IMR-90 (cell line): ENCODE measurements around the gene ASB1. TPM values are rescaled to one million over a fixed set of nuclear protein-coding genes. Genes with fewer than 3 reads are reported as not detected.

ENCODE experiments used
- ATAC-seq: fragments of 200-7000 bp; cut with Tn5 transposase; 2 replicates; pipeline ENCODE4 v1.9.1; 2020; ENCODE audit warnings: low read depth, mild to moderate bottlenecking, moderate library complexity
- BruUV-seq: library from RNA; stranded (reverse); fragments of 400-500 nt; replicated peaks from 2 replicates; lab custom pipeline; 2021; lab: Mats Ljungman, UMichigan
- CTCF ChIA-PET: fragments of 300-600 bp; formaldehyde crosslinking; extraction: SDS; loops from one replicate; lab custom pipeline; 2021; ENCODE audit warnings: antibody characterized with exemption; lab: Yijun Ruan, JAX
- POLR2A ChIA-PET: fragments of 300-600 bp; sonication (Branson Sonifier 250); formaldehyde crosslinking; loops from one replicate; lab custom pipeline; 2022; ENCODE audit warnings: antibody characterized with exemption; ENCODE audit not compliant: unreplicated experiment; lab: Charles Lee
- DNase-seq: peaks from one replicate; pipeline ENCODE4 v3.0.0; 2013
- H2AFZ ChIP-seq: replicated peaks from 2 replicates; pipeline ENCODE3; 2013; ENCODE audit warnings: low read length, mild to moderate bottlenecking; ENCODE audit not compliant: poor library complexity
- H2AK5ac ChIP-seq: 2 replicates; pipeline ENCODE4 v1.6.1; 2013; ENCODE audit warnings: low read depth, low read length, inconsistent platforms
- H2AK9ac ChIP-seq: replicated peaks from 2 replicates; pipeline ENCODE3; 2013; ENCODE audit warnings: mild to moderate bottlenecking, low read depth, low read length, moderate library complexity; ENCODE audit not compliant: poor library complexity
- H2BK120ac ChIP-seq: 2 replicates; pipeline ENCODE4 v1.6.1; 2013; ENCODE audit warnings: low read depth, low read length, inconsistent platforms
- H2BK15ac ChIP-seq: 3 replicates; pipeline ENCODE4 v1.6.1; 2013; ENCODE audit warnings: low read depth, low read length, inconsistent platforms
- H2BK20ac ChIP-seq: 2 replicates; pipeline ENCODE4 v1.6.1; 2013; ENCODE audit warnings: low read depth, mild to moderate bottlenecking, inconsistent platforms, low read length, moderate library complexity
- H2BK5ac ChIP-seq: 2 replicates; pipeline ENCODE4 v1.6.1; 2013; ENCODE audit warnings: mild to moderate bottlenecking, low read depth, low read length, inconsistent platforms; ENCODE audit not compliant: poor library complexity, severe bottlenecking
- H3K14ac ChIP-seq: replicated peaks from 2 replicates; pipeline ENCODE4 v1.6.1; 2013; ENCODE audit warnings: low read depth, low read length, inconsistent platforms
- H3K18ac ChIP-seq: 2 replicates; pipeline ENCODE4 v1.6.1; 2013; ENCODE audit warnings: low read depth, low read length, control low read depth
- H3K23ac ChIP-seq: 2 replicates; pipeline ENCODE4 v1.6.1; 2013; ENCODE audit warnings: low read depth, low read length, inconsistent platforms
- H3K27ac ChIP-seq: 2 replicates; pipeline ENCODE4 v1.5.1; 2013; ENCODE audit warnings: mild to moderate bottlenecking, control low read depth, low read length; ENCODE audit not compliant: insufficient read depth
- H3K27me3 ChIP-seq: 2 replicates; pipeline ENCODE4 v1.6.1; 2013; ENCODE audit warnings: low read length; ENCODE audit not compliant: control insufficient read depth, insufficient read depth
- H3K36me3 ChIP-seq: 2 replicates; pipeline ENCODE4 v1.6.1; 2013; ENCODE audit warnings: low read length, mixed read lengths; ENCODE audit not compliant: control insufficient read depth, insufficient read depth
- H3K4ac ChIP-seq: 2 replicates; pipeline ENCODE4 v1.6.1; 2013; ENCODE audit warnings: low read depth, low read length, inconsistent platforms
- H3K4me1 ChIP-seq: 2 replicates; pipeline ENCODE4 v1.6.1; 2013; ENCODE audit warnings: low read length, mixed read lengths; ENCODE audit not compliant: control insufficient read depth, insufficient read depth
- H3K4me2 ChIP-seq: 2 replicates; pipeline ENCODE4 v1.6.1; 2013; ENCODE audit warnings: low read depth, mild to moderate bottlenecking, control low read depth, low read length, moderate library complexity
- H3K4me3 ChIP-seq: 2 replicates; pipeline ENCODE4 v1.5.1; 2013; ENCODE audit warnings: low read depth, mild to moderate bottlenecking, control low read depth, low read length, moderate library complexity; ENCODE audit not compliant: insufficient read depth
- H3K56ac ChIP-seq: 2 replicates; pipeline ENCODE4 v1.6.1; 2013; ENCODE audit warnings: low read length, inconsistent platforms; ENCODE audit not compliant: insufficient read depth; ENCODE audit errors: extremely low read depth
- H3K79me1 ChIP-seq, 2 experiments: 2 replicates each; pipeline ENCODE4 v1.6.1; 2013; ENCODE audit warnings: low read length in 2 of 2, inconsistent platforms in 1 of 2, low read depth in 1 of 2
- H3K9ac ChIP-seq: 2 replicates; pipeline ENCODE4 v1.6.1; 2013; ENCODE audit warnings: low read depth, low read length, control low read depth
- H3K9me1 ChIP-seq: 2 replicates; pipeline ENCODE4 v1.6.1; 2013; ENCODE audit warnings: low read length, inconsistent platforms; ENCODE audit not compliant: insufficient read depth
- H3K9me3 ChIP-seq: 2 replicates; pipeline ENCODE4 v1.6.1; 2013; ENCODE audit warnings: low read length; ENCODE audit not compliant: control insufficient read depth, insufficient read depth
- H4K20me1 ChIP-seq: 2 replicates; pipeline ENCODE4 v1.6.1; 2013; ENCODE audit warnings: low read length, inconsistent platforms; ENCODE audit not compliant: insufficient read depth
- H4K5ac ChIP-seq: 2 replicates; pipeline ENCODE4 v1.6.1; 2013; ENCODE audit warnings: mild to moderate bottlenecking, low read depth, low read length, control low read depth
- H4K8ac ChIP-seq, 2 experiments: 2 replicates each; pipeline ENCODE4 v1.6.1; 2013; ENCODE audit warnings: low read depth in 2 of 2, low read length in 2 of 2, control low read depth in 1 of 2, inconsistent platforms in 1 of 2
- H4K91ac ChIP-seq: 2 replicates; pipeline ENCODE4 v1.6.1; 2013; ENCODE audit warnings: low read depth, low read length, inconsistent platforms; ENCODE audit not compliant: insufficient read depth
- CEBPB ChIP-seq: IDR thresholded peaks from 2 replicates; pipeline ENCODE4 v1.6.1; 2012; ENCODE audit warnings: low read depth, low read length, improper control_type of control experiment
- CHD1 ChIP-seq: IDR thresholded peaks from 2 replicates; pipeline ENCODE4 v1.6.1; 2012; ENCODE audit warnings: low read depth, low read length, improper control_type of control experiment
- ELK1 ChIP-seq: fragments of 150-350 bp; IDR thresholded peaks from 2 replicates; pipeline ENCODE4 v1.6.1; 2016; ENCODE audit warnings: low read depth, mild to moderate bottlenecking, low read length, moderate library complexity, borderline replicate concordance
- FOS ChIP-seq: fragments of 150-350 bp; IDR thresholded peaks from 2 replicates; pipeline ENCODE4 v1.6.1; 2016; ENCODE audit warnings: low read depth, low read length
- NFE2L2 ChIP-seq: fragments of 150-350 bp; IDR thresholded peaks from 2 replicates; pipeline ENCODE4 v1.6.1; 2016; ENCODE audit warnings: low read depth, mild to moderate bottlenecking, low read length
- USF2 ChIP-seq: fragments of 150-350 bp; IDR thresholded peaks from 2 replicates; pipeline ENCODE4 v1.6.1; 2017; ENCODE audit warnings: mild to moderate bottlenecking, antibody characterized with exemption, low read length, low read depth
- WGBS, 2 experiments: methylation state at CpG; one replicate each; pipeline versions ENCODE4 v1.1.5 to v1.1.7; 2013; ENCODE audit warnings: missing lambda C conversion rate in 2 of 2; ENCODE audit not compliant: insufficient read length in 1 of 2; ENCODE audit errors: extremely low coverage in 2 of 2; 5-methylcytosine and 5-hydroxymethylcytosine counted together
- dilution Hi-C: fragments of 300-500 bp; cut with HindIII; formaldehyde crosslinking; loops from one replicate; pipeline ENCODE4 v1.14.3; 2018; ENCODE audit warnings: low sequenced_read_pairs; ENCODE audit not compliant: unreplicated experiment
- in situ Hi-C: fragments of 300-500 bp; cut with MboI; formaldehyde crosslinking; loops from 3 replicates; pipeline ENCODE4 v1.14.3; 2019; ENCODE audit warnings: low sequenced_read_pairs, inconsistent platforms, mixed read lengths
- intact Hi-C: fragments of 100-400 bp; cut with micrococcal nuclease; formaldehyde crosslinking; loops from 2 replicates; pipeline ENCODE4 v1.10.0; 2022
- polyA plus RNA-seq, 3 experiments: library from polyadenylated mRNA; depleted of rRNA; stranded (reverse); fragments of >200 nt; gene quantifications; 2 replicates each; pipeline ENCODE4 v1.2.3, GENCODE V29; 2012; ENCODE audit warnings: low replicate concordance in 1 of 3
- total RNA-seq: library from RNA; depleted of rRNA; stranded (reverse); fragments of >200 nt; gene quantifications from 2 replicates; pipeline ENCODE4 v1.2.3, GENCODE V29; 2012

Gene ASB1
- total and polyA plus RNA-seq, 2 of the 4 experiments (the other 2 are of a cell fraction): 23.5 to 37.3 TPM

- no peak for TF ChIP-seq ELK1
Measured at GRCh38 chr2:238438856-238439849, 12.4 kb downstream of the ASB1 start (continued).

- Histone ChIP-seq H3K56ac (0 out of 2 replicates have a peak overlapping the region, but pooled peaks have one; percentile 29), H2BK5ac (peak overlapping the region; percentile 99), H3K4ac (peak overlapping the region; percentile 74; the same call in 1 of the 2 replicates), H3K23ac (peak overlapping the region; percentile 85), H4K8ac (peak overlapping the region; percentile 11 to 80; a peak in 3 of 4 replicates), H2BK120ac (peak overlapping the region; percentile 84), H2BK20ac (peak overlapping the region; percentile 81), H3K9ac (no peak overlapping the region), H2AFZ (no peak overlapping the region), H3K4me3 (no peak overlapping the region), H2AK5ac (peak overlapping the region; percentile 40; the same call in 1 of the 2 replicates), H3K4me2 (peak overlapping the region; percentile 6; the same call in 1 of the 2 replicates), H3K79me1 (peaks cover 17 to 54% of the 10 kb centered on the region in 2 experiments; a peak in 3 of 4 replicates), H3K27me3 (no peaks in the 10 kb centered on the region), H3K27ac (no peak overlapping the region; the same call in 1 of the 2 replicates), H4K91ac (peak overlapping the region; percentile 82), H4K20me1 (peaks cover 21% of the 10 kb centered on the region), H3K18ac (peak overlapping the region; percentile 35; the same call in 1 of the 2 replicates), H3K9me3 (no peaks in the 10 kb centered on the region), H2BK15ac (peak overlapping the region; percentile 26; the same call in 2 of the 3 replicates), H3K36me3 (peaks cover 26% of the 10 kb centered on the region), H4K5ac (no peak overlapping the region), H3K4me1 (peaks cover 23% of the 10 kb centered on the region), H2AK9ac (no peak overlapping the region), H3K14ac (peak overlapping the region; percentile 54), H3K9me1 (peaks cover 30% of the 10 kb centered on the region)
- no peak for DNase-seq
- no peak for ATAC-seq
- dilution Hi-C loops: no loop called here
- ChIA-PET CTCF (interaction anchor here (0.5 to 1.8 kb wide), 2 partner anchors 82 to 179 kb away, joined by 3 to 5 read pairs; no protein-coding TSS in a partner anchor), POLR2A (no interaction called here)
- TF ChIP-seq FOS (no peak), CEBPB (no peak), CHD1 (no peak), USF2 (no peak), NFE2L2 (no peak)
- intact Hi-C loops: no loop called here
- no TSS peak for BruUV-seq
- in situ Hi-C loops: no loop called here
- WGBS, 2 experiments: no CpG with 5 or more reads among the region's 2 CpGs
Measured at GRCh38 chr2:238439917-238440316, 13.2 kb downstream of the ASB1 start.
